Measurements from ENCODE around the gene ELAC2. TPM values are rescaled to one million over a fixed set of nuclear protein-coding genes. Genes with fewer than 3 reads are reported as not detected.

Gene ELAC2
- polyA plus RNA-seq, 1 donor from 2014 or later: 34.6 TPM

GRCh38 chr17:13047011-13047606 lies 29.3 kb upstream of the ELAC2 start:
- no peak overlapping the region for H2AFZ ChIP-seq (ENCODE audit: low read depth, low read length)

GRCh38 chr17:13046361-13046760 lies 28.5 kb upstream of the ELAC2 start:
- TF ChIP-seq MXI1 (conservative IDR thresholded peaks at IDR 0.05; ENCODE audit: poor library complexity, severe bottlenecking) (no peak), EP300 (conservative IDR thresholded peaks at IDR 0.05; ENCODE audit: poor library complexity, severe bottlenecking) (no peak), CTCF (IDR thresholded peaks at IDR 0.05; ENCODE audit: poor library complexity, severe bottlenecking) (no peak), REST (IDR thresholded peaks at IDR 0.05; ENCODE audit: borderline replicate concordance) (no peak), EZH2 (IDR thresholded peaks at IDR 0.05; ENCODE audit: borderline replicate concordance, insufficient read depth, low read length, poor library complexity, severe bottlenecking) (no peak), POLR2AphosphoS5 (IDR thresholded peaks at IDR 0.05) (no peak), RAD21 (conservative IDR thresholded peaks at IDR 0.05) (no peak), TAF1 (IDR thresholded peaks at IDR 0.05; ENCODE audit: low read depth) (no peak), SMC3 (conservative IDR thresholded peaks at IDR 0.05; ENCODE audit: poor library complexity) (no peak)
- Histone ChIP-seq H2AFZ (ENCODE audit: low read depth, low read length) (no peak overlapping the region), H4K20me1 (ENCODE audit: insufficient read depth) (no peaks in the 10 kb centered on the region), H3K9me2 (ENCODE audit: insufficient read depth, low read length) (no peaks in the 10 kb centered on the region), H3K79me2 (replicated peaks; ENCODE audit: insufficient read depth, low read length) (no peaks in the 10 kb centered on the region), H3K4me3 (ENCODE audit: low read length) (no peak overlapping the region), H3K9me3 (ENCODE audit: low read length) (no peaks in the 10 kb centered on the region), H3F3A (ENCODE audit: insufficient read depth, low read length, poor library complexity, severe bottlenecking) (no peaks in the 10 kb centered on the region), H3K36me3 (ENCODE audit: insufficient read depth, low read length) (no peaks in the 10 kb centered on the region), H3K27ac (ENCODE audit: low read length) (no peak overlapping the region), H3K9ac (ENCODE audit: low read length) (no peak overlapping the region), H3K27me3 (ENCODE audit: insufficient read depth, low read depth, low read length) (no peaks in the 10 kb centered on the region), H3K4me2 (ENCODE audit: low read length) (no peak overlapping the region)

More at GRCh38 chr17:13047011-13047606, 29.3 kb upstream of the ELAC2 start:
- Histone ChIP-seq H3K9ac (ENCODE audit: low read length) (no peak overlapping the region), H3K27ac (ENCODE audit: low read length) (no peak overlapping the region), H3K9me3 (ENCODE audit: low read length) (no peaks in the 10 kb centered on the region), H3K27me3 (ENCODE audit: insufficient read depth, low read depth, low read length) (no peaks in the 10 kb centered on the region), H3F3A (ENCODE audit: insufficient read depth, low read length, poor library complexity, severe bottlenecking) (no peaks in the 10 kb centered on the region), H3K4me2 (ENCODE audit: low read length) (no peak overlapping the region), H4K20me1 (ENCODE audit: insufficient read depth) (no peaks in the 10 kb centered on the region), H3K4me3 (ENCODE audit: low read length) (no peak overlapping the region), H3K9me2 (ENCODE audit: insufficient read depth, low read length) (no peaks in the 10 kb centered on the region), H3K36me3 (ENCODE audit: insufficient read depth, low read length) (no peaks in the 10 kb centered on the region), H3K79me2 (replicated peaks; ENCODE audit: insufficient read depth, low read length) (no peaks in the 10 kb centered on the region)
- TF ChIP-seq RAD21 (conservative IDR thresholded peaks at IDR 0.05): no peak
- TF ChIP-seq POLR2AphosphoS5 (IDR thresholded peaks at IDR 0.05): no peak
- no peak for TF ChIP-seq SMC3 (conservative IDR thresholded peaks at IDR 0.05; ENCODE audit: poor library complexity)
- no peak for TF ChIP-seq CTCF (IDR thresholded peaks at IDR 0.05; ENCODE audit: poor library complexity, severe bottlenecking)
- no peak for TF ChIP-seq EP300 (conservative IDR thresholded peaks at IDR 0.05; ENCODE audit: poor library complexity, severe bottlenecking)
